Colon (tissue), 2 donors: ENCODE results near the gene CAMK1D.
"Not testable (repeated sequence)": the region's sequence is repeated elsewhere in the genome, so short reads cannot be mapped to it uniquely, and the experiment has no call there.

Source experiments
- FAIRE-seq: peaks from 2 replicates; lab custom pipeline; 2012; peaks lifted over from hg19 to GRCh38; lab: Jason Lieb, UNC
- donor health status: control.
- donor health status: control.

The CAMK1D gene

DNA sequence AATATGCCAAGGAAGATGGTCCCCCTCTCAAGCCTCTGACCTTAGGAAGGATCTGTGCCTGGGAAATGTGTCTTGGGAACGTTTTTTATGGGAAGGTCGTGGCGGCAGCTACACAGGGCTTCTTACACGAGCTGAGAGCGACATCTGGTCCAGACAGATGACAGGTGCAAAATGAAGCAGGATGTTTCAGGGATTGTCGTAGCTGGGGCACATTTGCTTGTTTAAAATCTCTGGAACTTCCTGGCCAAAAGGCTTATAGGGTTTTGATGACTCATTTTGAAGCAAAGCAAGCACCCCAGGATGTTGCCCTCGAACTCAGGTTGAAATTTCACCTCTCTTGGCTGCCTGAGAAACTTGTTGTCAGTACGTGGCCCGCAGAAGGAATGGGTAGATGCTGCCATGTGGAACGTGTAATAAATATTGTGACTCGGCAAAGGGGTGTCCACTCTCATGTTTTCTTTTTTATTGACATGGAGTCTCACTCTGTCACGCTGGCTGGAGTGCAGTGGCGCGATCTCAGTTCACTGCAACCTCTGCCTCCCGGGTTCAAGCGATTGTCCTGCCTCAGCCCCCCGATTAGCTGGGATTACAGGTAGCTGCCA is 117.5 kb downstream of the CAMK1D start:
- no peak for FAIRE-seq

DNA sequence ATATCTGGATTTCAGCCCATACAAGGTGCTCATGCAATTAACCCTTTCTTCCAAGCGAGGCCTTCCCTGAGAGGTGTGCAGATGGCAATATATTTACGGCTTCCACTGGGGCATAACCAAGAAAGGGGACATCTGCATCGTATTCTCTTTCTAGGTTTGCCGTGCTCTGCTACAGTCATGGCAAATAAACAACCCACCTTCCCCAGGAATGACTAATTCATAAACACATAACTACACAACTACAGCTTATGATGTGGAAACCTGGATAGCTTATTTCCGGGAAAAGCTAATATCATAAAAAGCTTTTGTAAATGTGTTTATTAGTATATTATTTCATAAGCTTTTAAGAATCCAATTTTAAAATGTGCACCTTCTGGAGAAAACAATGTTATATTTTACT is 120.0 kb downstream of the CAMK1D start:
- no peak for FAIRE-seq

DNA sequence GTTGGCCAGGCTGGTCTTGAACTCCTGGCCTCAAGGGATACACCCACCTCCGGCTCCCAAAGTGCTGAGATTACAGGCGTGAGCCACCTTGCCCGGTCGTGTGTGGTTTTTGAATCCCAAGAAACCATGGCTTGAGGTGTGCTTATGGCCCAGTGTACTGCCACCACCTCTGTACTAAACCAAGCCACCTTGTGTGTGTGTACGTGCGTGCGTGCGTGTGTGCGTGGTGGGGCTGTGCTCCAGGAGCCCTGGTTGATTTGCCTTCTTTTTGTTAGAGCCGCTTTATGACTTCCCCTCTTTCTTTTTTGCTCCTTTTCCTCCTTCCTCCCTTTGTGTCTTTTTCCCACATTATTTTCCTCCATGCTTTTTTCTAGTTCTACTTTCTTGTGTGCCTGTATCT is 121.4 kb downstream of the CAMK1D start:
- FAIRE-seq = no peak

DNA sequence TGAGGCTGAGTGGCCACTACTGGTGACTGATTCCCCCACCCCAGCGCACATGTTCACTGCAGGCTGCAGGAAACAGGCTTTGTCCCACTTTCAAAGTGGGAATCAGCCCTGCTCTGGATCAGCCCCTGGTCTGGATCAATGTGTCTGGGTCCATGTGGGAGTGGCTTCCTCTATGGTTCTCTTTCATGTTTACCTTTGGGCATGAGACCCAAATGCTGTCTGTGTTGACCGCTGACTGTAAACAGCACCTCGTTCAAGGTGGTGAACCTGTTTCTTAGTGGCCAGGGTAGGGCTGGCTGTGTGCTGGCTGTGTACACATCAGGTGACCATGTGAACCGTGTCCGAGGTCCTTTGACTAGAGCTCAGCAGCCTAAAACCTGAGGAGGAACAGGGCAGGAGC is 121.8 kb downstream of the CAMK1D start:
- no peak for FAIRE-seq

DNA sequence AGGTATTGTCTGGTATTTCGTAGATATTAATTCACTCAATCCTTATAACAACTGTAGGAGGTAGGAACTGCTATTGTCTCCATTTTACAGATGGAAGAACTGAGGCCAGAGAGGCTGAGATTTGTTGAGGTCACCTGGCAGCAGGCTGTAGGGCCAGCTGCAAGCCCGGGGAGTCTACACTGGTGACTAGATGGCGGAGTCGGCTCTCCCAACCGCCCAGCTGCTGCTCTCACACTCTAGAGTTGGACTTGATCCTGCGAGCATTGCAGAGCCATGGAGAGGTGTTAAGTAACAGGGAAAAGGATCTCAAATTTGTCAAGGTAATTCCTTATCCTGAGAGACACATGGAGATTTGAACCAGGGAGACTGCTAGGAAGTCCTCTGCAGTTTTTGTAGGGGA is 124.1 kb downstream of the CAMK1D start:
- FAIRE-seq = no peak

DNA sequence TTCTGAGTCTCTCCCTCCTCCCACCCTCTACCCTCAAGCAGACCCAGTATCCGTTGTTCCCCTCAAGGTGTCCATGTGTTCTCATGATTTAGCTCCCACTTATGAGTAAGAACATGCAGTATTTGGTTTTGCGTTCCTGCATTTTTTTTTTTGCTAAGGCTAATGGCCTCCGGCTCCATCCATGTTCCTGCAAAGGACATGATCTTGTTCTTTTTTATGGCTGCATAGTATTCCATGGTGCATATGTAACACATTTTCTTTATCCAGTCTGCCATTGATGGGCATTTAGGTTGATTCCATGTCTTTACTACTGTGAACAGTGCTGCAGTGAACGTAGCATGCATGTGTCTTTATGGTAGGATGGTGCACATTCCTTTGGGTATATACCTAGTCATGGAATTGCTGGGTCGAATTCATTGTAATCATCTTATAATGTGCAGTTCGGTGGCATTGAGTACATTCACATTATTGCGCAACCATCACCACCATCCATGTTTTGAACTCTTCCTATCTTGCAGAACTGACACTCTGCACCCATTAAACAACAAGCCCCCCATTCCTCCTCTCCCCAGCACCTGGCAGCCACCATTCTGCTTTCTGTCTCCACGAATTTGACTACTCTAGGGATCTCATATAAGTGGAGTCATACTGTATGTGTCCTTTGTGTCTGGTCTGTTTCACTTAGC is 125.5 kb downstream of the CAMK1D start:
- no peak for FAIRE-seq

DNA sequence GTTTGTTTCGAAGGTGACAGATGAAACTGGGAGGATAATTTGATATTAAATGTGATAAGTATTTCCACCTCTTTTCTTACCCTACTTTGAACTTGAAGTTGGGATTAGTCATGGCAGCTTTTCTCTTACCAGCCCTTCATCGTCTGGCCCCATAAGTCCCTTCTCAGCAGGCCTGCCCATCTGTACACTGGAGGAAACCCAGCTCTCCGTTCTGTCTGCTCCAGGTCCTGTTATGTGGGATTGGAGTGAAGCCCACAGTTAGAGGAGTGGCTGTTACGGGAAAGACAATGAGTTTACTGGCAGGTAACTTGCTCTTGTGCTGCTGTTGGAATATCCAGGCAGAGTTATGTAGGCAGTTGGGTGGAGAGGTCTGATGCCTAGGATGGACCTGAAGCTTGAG is 127.3 kb downstream of the CAMK1D start:
- no peak for FAIRE-seq

DNA sequence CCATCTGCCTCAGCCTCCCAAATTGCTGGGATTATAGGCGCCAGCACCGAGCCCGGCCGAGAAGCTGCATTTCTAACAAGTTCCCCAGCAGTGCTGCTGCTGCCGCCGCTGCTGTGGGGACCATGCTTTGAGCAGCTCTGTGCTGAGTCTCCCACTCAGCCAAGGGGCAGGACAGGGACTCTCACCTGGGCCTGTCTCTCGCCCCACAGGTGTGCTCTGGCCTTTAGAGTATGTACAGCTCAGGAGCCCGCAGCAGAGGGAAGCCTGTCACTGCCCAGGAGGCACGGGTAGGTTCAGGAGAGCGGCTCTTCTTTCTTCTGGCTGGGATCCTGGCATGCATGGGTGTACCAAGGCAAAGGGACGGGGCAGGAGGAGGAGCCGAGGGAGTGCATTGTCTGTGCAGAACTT is 130.1 kb downstream of the CAMK1D start:
- FAIRE-seq = no peak

DNA sequence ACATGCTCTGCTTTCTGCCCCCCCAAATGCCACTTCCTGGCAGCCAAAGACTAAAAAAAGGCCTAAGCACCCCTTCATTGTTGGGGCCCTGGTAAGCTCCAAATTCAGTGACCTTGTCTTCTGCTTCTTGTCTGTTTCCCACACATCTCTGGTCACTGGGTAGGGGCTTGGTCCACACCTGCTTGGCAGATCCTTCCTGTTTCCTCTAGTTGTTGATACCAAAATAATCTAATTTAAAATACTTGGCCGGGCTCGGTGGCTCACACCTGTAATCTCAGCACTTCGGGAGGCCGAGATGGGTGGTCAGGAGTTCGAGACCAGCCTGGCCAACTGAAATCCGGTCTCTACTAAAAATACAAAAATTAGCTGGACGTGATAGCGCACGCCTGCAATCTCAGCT is 130.6 kb downstream of the CAMK1D start:
- no peak for FAIRE-seq

DNA sequence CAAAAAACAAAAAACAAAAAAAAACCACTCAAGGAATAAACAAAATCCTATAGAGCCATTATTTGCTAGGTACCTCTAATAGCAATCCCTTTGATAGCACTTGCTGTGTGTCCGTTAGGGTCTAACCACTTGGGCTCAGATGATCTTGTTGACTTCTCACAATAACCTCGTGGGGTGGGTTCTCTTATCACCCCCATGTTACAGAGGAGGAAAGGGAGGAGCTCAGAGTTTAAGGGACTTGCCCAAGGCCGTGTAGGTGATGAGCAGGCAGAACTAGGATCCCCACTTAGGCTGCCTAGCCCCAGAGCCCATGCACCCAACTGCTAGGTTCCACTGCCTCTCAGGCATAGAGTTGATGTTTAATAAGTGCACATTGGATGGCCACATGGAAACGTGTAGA is 131.1 kb downstream of the CAMK1D start:
- FAIRE-seq = no peak

DNA sequence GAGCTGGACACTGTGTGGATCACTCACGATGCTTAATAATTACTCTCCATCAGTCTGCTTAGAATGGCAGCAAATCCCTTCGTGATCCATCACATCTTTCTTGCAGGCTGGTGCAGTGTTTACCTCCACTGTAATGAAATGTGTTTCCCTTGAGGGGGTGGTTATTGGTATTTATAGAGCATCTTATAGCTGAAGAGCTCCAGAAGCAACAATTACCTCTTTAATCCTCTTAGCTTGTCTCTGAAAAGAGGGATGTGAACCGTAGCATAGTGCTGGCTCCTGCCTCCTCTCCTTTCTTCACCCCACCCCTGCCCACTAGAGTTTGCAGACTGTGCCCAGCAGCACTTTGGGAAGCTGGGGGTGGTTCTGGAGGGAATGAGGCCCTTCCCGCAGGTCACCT is 132.6 kb downstream of the CAMK1D start:
- no peak for FAIRE-seq

DNA sequence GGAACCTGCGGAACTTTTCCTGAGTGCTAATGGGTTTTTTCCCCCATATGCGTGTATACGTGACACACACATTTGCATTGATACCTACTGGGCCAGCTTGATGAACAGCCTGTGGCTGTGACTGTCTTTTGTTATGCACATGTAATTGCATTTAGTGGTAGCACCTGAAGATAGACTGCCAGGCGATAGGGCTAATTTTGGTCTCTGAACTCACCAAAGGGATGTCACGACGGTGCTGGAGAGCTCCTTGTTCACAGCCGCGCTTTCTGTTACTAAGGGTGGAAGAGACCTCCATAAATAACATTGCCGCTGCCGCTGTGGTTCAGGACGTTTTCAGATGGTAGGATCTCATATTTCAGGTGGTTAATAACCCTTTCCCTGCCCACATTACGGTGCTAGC is 133.2 kb downstream of the CAMK1D start:
- no peak for FAIRE-seq

DNA sequence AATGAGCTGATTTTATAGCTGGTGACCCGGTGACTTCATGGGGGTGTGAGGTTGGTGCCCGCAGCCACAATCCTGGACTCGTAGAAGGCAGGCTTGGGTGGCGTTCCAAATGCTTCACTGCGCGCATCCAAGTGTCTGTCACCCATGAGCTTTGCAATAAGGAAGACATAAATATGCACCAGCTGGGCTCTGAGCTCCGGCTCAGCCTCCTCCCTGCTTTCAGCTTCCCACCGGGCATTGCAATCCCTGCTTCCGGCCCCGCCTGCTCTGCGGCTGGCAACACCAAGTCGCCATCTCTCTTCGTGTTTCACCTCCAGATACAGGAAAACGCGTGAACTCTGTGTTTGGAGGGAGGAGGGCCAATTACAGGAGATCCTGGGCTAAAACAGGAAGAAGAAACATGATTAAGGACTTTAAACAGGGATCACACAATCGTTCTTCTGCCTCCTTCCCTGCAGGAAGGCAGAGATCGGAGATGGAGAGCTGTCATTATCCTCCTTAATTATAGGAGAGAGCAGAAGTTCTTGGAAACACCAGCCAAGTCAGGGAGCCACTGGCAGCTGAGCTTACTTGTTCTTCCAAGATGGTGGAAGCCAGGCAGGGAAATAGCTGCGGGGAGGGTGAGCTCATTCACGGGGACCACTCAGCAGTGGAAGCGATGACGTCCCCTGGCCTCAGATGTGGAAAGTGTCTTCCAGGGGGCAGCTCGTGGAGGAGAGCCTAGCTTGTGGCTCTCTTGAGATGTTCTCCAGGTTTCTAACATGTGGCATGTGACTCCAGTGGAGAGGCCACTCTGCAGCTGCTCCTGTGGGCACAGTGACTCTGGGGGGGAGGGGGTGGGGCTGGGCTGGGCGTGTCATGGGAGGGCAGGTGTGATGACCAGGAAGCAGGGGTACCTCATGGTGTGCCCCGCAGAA is 134.9 kb downstream of the CAMK1D start:
- FAIRE-seq = no peak

DNA sequence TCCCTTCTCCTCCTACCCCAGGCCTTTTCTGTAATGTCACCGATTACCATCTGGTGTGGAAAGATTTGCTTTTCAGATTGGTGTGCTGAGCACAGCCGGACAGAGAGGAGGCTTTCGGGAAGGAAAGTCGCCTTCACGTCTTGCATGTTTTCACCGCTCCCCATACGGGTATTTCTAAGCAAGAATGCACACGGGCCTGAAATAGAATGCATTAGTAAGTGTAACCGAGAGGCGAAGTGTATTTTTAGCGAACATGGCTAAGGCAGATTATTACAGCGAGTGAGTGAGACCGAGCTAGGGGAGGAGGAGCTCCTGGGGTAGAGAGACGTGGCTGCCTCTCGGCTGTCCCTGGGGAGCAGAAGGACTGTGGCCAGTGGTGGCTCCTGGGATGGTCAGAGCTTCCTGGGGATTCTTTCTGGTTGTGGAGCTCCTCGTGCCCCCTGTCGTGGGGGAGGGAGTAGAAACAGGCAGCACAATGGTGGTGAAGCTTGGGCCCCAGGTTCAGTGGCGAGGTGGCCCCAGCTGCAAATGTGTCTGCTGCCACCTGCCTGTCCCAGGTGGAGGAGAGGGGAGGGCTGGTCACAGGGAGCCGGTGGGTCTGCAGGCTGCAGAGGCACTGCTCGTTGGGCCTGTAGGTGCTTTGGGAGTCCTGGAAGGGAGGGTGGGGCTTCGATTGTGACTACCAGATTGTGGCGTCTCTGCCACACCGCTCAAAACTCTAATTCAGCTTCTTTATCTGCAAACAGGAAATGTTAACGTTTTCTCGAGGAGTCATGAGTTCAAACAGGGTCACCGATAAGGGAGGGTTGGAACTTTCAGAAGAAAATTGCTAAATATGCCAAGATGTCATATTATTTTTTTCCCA is 135.8 kb downstream of the CAMK1D start:
- FAIRE-seq = no peak

DNA sequence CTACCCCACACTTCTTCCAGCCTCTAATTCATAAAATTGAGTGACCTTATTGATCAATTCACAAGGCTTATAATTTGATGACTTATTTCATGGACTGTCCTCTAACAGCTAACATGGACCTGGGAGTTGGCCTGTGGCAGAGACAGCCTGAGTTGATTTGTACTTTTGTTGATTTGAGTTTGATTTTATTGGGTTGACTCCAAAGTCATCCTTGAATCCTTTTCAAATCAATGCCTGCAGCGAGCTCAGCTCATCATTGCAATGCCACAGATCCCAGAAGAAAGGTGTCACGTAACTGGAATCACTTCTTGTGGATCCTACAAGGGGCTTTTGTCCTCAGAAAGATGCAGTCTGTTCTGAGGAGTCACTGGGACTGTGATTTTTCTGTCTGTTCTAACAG is 138.0 kb downstream of the CAMK1D start:
- no peak for FAIRE-seq

DNA sequence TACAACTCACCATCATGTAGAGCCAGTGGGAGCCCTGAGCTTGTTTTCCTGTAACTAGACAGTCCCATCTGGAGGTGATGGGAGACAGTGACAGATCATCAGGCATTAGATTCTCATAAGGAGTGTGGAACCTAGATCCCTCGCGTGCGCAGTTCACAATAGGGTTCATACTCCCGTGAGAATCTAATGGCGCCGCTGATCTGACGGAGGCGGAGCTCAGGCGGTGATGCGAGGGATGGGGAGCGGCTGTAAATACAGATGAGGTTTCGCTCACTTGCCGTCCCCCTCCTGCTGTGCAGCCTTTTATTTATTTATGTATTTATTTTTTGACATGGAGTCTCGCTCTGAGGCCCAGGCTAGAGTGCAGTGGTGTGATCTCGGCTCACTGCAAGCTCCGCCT is 139.3 kb downstream of the CAMK1D start:
- FAIRE-seq = no peak

DNA sequence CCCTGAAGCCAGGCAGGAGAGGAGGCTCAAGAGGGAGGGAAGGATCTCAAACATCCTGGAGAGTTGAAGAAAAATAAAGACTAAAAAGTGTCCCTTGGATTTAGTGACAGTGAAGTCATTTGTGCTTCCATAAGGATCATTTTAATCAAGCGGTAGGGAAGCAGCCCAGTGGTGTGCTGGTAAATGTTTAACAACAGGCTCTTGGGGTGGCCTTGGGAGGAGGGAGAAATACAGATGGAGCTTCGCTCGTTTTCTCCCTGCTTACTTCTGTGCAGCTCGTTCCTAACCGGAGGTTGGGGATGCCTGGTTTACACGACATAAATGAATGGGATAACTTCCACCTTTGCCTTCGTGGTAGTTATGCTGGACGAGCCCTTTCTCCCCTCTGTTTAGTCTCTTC is 140.0 kb downstream of the CAMK1D start:
- FAIRE-seq = no peak

DNA sequence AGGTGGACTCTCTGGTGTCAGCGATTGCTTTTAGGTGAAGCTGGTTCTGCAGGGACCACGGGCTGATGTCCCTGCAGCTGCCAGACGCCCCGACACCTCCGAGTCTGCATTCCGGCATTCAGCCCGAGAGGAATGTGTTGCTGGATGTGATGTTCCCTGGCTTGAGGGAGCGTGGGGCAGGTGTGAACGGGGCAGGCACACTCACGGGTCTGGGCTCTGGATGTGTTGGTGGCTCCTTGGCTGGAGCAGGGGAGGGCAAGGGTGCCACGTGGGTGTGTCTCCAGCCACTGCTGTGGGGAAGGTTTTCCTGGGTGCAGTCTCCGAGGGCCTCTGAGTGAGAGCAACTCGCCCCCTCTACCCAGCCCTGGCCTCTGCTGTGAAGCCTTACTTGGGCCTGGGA is 140.5 kb downstream of the CAMK1D start:
- no peak for FAIRE-seq

DNA sequence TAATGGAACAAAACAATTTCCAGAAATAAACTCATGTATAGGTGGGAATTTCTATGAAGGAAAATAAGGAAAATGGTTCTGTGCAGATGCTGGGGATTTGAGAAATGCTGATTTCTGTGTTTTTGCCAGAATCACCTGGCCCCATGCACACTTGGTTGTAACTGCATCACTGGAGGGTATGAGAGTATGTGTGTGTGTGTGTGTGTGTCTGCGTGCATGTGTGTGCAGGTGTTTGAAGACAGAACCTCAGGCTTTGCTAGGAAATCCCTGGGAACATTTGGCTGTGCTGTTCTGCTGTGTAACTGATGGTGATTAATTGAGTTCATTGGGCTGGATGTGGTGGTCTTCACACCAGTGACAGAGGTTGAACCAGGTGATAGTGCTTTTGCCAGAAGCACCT is 141.6 kb downstream of the CAMK1D start:
- FAIRE-seq = no peak

DNA sequence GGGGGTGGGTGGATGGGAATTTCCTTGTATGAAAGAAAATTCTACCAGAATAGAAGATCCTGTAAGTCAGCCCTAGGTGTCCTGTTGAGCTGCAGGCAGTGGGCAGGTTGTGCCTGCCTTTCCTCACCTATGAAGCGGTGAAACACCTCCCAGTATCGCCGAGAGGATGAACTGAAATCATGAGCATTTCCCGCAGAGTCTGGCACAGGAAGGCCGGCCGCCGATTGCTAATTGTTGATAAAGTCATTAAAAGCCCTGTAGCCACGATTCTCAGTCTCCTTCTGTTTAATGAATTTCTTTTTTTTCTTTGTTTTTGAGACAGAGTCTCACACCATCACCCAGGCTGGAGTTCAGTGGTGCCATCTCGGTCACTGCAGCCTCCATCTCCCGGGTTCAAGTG is 142.1 kb downstream of the CAMK1D start:
- no peak for FAIRE-seq

DNA sequence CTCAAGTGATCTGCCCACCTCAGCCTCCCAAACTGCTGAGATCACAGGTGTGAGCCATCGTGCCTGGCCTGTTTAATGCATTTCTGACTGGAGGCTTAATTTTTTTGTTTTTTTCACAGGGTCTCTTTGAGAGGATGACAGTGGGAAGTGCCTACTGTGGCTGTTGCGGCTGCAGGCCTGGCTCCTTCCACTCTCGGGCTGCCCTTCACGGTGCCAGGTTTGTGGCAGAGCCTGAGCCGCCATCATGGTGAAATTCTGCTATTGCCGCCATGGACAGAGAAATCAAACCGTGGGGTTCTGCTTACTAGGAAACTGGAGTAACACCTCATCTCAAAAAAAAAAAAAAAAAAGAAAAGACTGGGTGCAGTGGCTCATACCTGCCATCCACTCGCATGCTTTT is 142.7 kb downstream of the CAMK1D start:
- no peak for FAIRE-seq

DNA sequence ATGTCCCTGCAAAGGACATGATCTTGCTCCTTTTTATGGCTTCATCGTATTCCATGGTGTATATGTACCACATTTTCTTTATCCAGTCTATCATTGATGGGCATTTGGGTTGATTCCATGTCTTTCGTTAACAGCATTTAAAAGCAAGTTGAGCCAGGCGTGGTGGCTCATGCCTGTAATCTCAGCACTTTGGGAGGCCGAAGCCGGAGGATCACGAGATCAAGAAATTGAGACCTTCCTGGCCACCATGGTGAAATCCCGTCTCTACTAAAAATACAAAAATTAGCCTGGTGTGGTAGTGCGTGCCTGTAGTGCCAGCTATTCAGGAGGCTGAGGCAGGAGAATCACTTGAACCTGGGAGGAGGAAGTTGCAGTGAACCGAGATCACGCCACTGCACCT is 147.7 kb downstream of the CAMK1D start:
- FAIRE-seq = not testable (repeated sequence)
